H9 (cell line): ENCODE measurements around the gene ARL13B. TPM values are rescaled to one million over a fixed set of nuclear protein-coding genes. Genes with fewer than 3 reads are reported as not detected.

ENCODE experiments used
- DNase-seq: peaks from one replicate; pipeline ENCODE4 v3.0.0-alpha.2; 2017
- H2AFZ ChIP-seq: one replicate; pipeline ENCODE4 v1.6.1; 2013; ENCODE audit warnings: mild to moderate bottlenecking, low read length, control low read depth, moderate library complexity
- H2AK5ac ChIP-seq: 2 replicates; pipeline ENCODE4 v1.6.1; 2013; ENCODE audit warnings: low read length, control low read depth, mixed read lengths; ENCODE audit not compliant: insufficient read length
- H2BK120ac ChIP-seq: one replicate; pipeline ENCODE4 v1.6.1; 2013; ENCODE audit warnings: low read depth, mild to moderate bottlenecking, low read length, control low read depth, inconsistent platforms; ENCODE audit not compliant: poor library complexity, severe bottlenecking
- H2BK12ac ChIP-seq: 2 replicates; pipeline ENCODE4 v1.6.1; 2013; ENCODE audit warnings: low read length, control low read depth, mixed read lengths, low read depth; ENCODE audit not compliant: insufficient read length
- H2BK15ac ChIP-seq: 2 replicates; pipeline ENCODE4 v1.6.1; 2013; ENCODE audit warnings: low read depth, low read length, control low read depth
- H2BK20ac ChIP-seq: one replicate; pipeline ENCODE4 v1.6.1; 2013; ENCODE audit warnings: low read depth, mild to moderate bottlenecking, low read length, control low read depth, inconsistent platforms; ENCODE audit not compliant: poor library complexity, severe bottlenecking
- H2BK5ac ChIP-seq: 2 replicates; pipeline ENCODE4 v1.6.1; 2013; ENCODE audit warnings: low read length, control low read depth, mixed read lengths; ENCODE audit not compliant: insufficient read length
- H3K14ac ChIP-seq: 2 replicates; pipeline ENCODE4 v1.6.1; 2013; ENCODE audit warnings: low read length, control low read depth; ENCODE audit not compliant: insufficient read depth
- H3K18ac ChIP-seq: 2 replicates; pipeline ENCODE4 v1.6.1; 2013; ENCODE audit warnings: low read depth, mild to moderate bottlenecking, mixed read lengths, low read length, control low read depth; ENCODE audit not compliant: insufficient read length
- H3K23ac ChIP-seq: 2 replicates; pipeline ENCODE4 v1.6.1; 2013; ENCODE audit warnings: low read length, control low read depth, mixed read lengths, low read depth; ENCODE audit not compliant: insufficient read length
- H3K23me2 ChIP-seq: 2 replicates; pipeline ENCODE4 v1.6.1; 2013; ENCODE audit warnings: low read depth, mild to moderate bottlenecking, mixed read lengths, low read length, control low read depth; ENCODE audit not compliant: insufficient read length, poor library complexity, severe bottlenecking
- H3K27ac ChIP-seq: 2 replicates; pipeline ENCODE4 v1.5.1; 2013; ENCODE audit warnings: low read length, control low read depth, mixed read lengths, low read depth; ENCODE audit not compliant: insufficient read length
- H3K27me3 ChIP-seq: 2 replicates; pipeline ENCODE4 v1.6.1; 2013; ENCODE audit warnings: low read length, control low read depth, inconsistent platforms; ENCODE audit not compliant: insufficient read depth
- H3K4ac ChIP-seq: 2 replicates; pipeline ENCODE4 v1.6.1; 2013; ENCODE audit warnings: low read depth, mild to moderate bottlenecking, control low read depth, inconsistent platforms, low read length, moderate library complexity
- H3K4me1 ChIP-seq: 2 replicates; pipeline ENCODE4 v1.6.1; 2013; ENCODE audit warnings: low read length, control low read depth, inconsistent platforms; ENCODE audit not compliant: insufficient read depth
- H3K4me2 ChIP-seq: 2 replicates; pipeline ENCODE4 v1.6.1; 2013; ENCODE audit warnings: low read length, control low read depth, mixed read lengths; ENCODE audit not compliant: insufficient read length, insufficient read depth
- H3K56ac ChIP-seq: 2 replicates; pipeline ENCODE4 v1.6.1; 2013; ENCODE audit warnings: low read depth, mild to moderate bottlenecking, mixed read lengths, low read length, control low read depth; ENCODE audit not compliant: insufficient read length
- H3K79me1 ChIP-seq: 2 replicates; pipeline ENCODE4 v1.6.1; 2013; ENCODE audit warnings: low read depth, mild to moderate bottlenecking, moderate library complexity, low read length, control low read depth, inconsistent platforms; ENCODE audit not compliant: insufficient read depth, poor library complexity, severe bottlenecking
- H3K79me2 ChIP-seq: 2 replicates; pipeline ENCODE4 v1.6.1; 2013; ENCODE audit warnings: low read length, control low read depth, inconsistent platforms; ENCODE audit not compliant: insufficient read depth
- H3K9ac ChIP-seq: 2 replicates; pipeline ENCODE4 v1.6.1; 2013; ENCODE audit warnings: low read length, control low read depth, mixed read lengths; ENCODE audit not compliant: insufficient read length; ENCODE audit errors: extremely low read depth
- H3K9me3 ChIP-seq: one replicate; pipeline ENCODE4 v1.6.1; 2013; ENCODE audit warnings: low read depth, low read length, inconsistent platforms; ENCODE audit not compliant: control insufficient read depth
- H3T11ph ChIP-seq: one replicate; pipeline ENCODE4 v1.6.1; 2013; ENCODE audit warnings: mild to moderate bottlenecking, low read length, control low read depth, inconsistent platforms
- H4K20me1 ChIP-seq: one replicate; pipeline ENCODE4 v1.6.1; 2013; ENCODE audit not compliant: control insufficient read depth, insufficient read length, insufficient read depth
- H4K5ac ChIP-seq: 2 replicates; pipeline ENCODE4 v1.6.1; 2013; ENCODE audit warnings: low read depth, mild to moderate bottlenecking, mixed read lengths, low read length, control low read depth; ENCODE audit not compliant: insufficient read length
- H4K8ac ChIP-seq: replicated peaks from 2 replicates; pipeline ENCODE4 v1.6.1; 2013; ENCODE audit warnings: low read length, control low read depth, mixed read lengths, low read depth; ENCODE audit not compliant: insufficient read length
- H4K91ac ChIP-seq: 2 replicates; pipeline ENCODE4 v1.6.1; 2013; ENCODE audit warnings: low read depth, mild to moderate bottlenecking, moderate library complexity, mixed read lengths, low read length, control low read depth; ENCODE audit not compliant: insufficient read length
- H3K27ac Mint-ChIP-seq, 3 experiments: 2 replicates in 2 of 3; 3 replicates in 1 of 3; pipeline ENCODE4 v1.8.0; 2020 to 2021; ENCODE audit warnings: mixed read lengths in 3 of 3, mild to moderate bottlenecking in 1 of 3, moderate library complexity in 1 of 3
- H3K27me3 Mint-ChIP-seq: 2 replicates; pipeline ENCODE4 v1.8.0; 2021; ENCODE audit warnings: low read depth, mild to moderate bottlenecking, moderate library complexity, mixed read lengths
- H3K36me3 Mint-ChIP-seq, 3 experiments: 2 replicates in 2 of 3; 3 replicates in 1 of 3; pipeline ENCODE4 v1.8.0; 2020 to 2021; ENCODE audit warnings: low read depth in 3 of 3, mixed read lengths in 3 of 3; ENCODE audit not compliant: insufficient read depth in 1 of 3
- H3K4me1 Mint-ChIP-seq, 2 experiments: 2 replicates each; pipeline ENCODE4 v1.8.0; 2020; ENCODE audit warnings: mixed read lengths in 2 of 2
- H3K4me3 Mint-ChIP-seq, 2 experiments: 2 replicates in 1 of 2; 3 replicates in 1 of 2; pipeline ENCODE4 v1.8.0; 2020 to 2021; ENCODE audit warnings: mild to moderate bottlenecking in 2 of 2, mixed read lengths in 2 of 2, moderate library complexity in 1 of 2
- H3K9me3 Mint-ChIP-seq, 2 experiments: 2 replicates in 1 of 2; 3 replicates in 1 of 2; pipeline ENCODE4 v1.8.0; 2020; ENCODE audit warnings: mild to moderate bottlenecking in 2 of 2, mixed read lengths in 2 of 2, moderate library complexity in 1 of 2
- WGBS: extraction: QIAGEN DNeasy Blood & Tissue Kit; methylation state at CpG from one replicate; pipeline ENCODE4 v1.1.7; 2013; ENCODE audit warnings: missing lambda C conversion rate, low lambda C conversion rate, mixed read lengths; ENCODE audit not compliant: insufficient read length; ENCODE audit errors: extremely low coverage; 5-methylcytosine and 5-hydroxymethylcytosine counted together
- total RNA-seq: library from RNA; stranded (reverse); gene quantifications from 2 replicates; pipeline ENCODE4 v1.2.1, GENCODE V29; 2021
- TF ChIP-seq, protein P1 (sequence below): fragments of 200-600 bp; sonication (generic); conservative IDR thresholded peaks from 3 replicates; pipeline ENCODE4 v1.8.0; 2021; ENCODE audit warnings: antibody characterized with exemption, mild to moderate bottlenecking

The ARL13B gene
- total RNA-seq, 1 experiment from 2014 or later: 7.9 TPM

DNA sequence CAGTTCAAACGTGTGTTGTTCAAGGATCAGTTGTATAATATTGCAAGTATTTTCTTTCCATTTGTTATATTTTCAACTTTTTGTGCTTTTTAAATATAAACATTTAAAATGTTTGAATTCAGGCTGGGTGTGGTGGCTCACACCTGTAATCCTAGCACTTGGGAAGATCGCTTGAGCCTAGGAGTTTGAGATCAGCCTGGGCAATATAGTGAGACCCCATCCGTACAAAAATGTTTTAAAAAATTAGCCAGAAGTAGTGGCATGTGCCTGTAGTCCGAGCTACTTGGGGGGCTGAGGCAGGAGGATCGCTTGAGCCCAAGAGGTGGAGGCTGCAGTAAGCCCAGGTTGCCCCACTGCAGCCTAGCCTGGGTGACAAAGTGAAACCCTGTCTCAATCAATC lies 4.7 kb downstream of the ARL13B start:
- DNase-seq: no peak
- no peak overlapping the region for H2AFZ ChIP-seq
- H2BK5ac ChIP-seq: no peak overlapping the region
- no CpG with 5 or more reads among the region's 5 CpGs for WGBS
- H2BK15ac ChIP-seq: no peak overlapping the region
- peaks cover 7 to 9% of the 10 kb centered on the region in 2 experiments for H3K4me1 Mint-ChIP-seq
- H4K8ac ChIP-seq: no peak overlapping the region
- H3K56ac ChIP-seq: no peak overlapping the region
- H3K27ac ChIP-seq: no peak overlapping the region
- no peak overlapping the region for H2BK12ac ChIP-seq
- H3K36me3 Mint-ChIP-seq: no peaks in the 10 kb centered on the region
- no peak overlapping the region for H3K9ac ChIP-seq
- H4K5ac ChIP-seq: no peak overlapping the region
- H3K4ac ChIP-seq: no peak overlapping the region
- no peaks in the 10 kb centered on the region for H3K27me3 Mint-ChIP-seq
- peaks cover 2% of the 10 kb centered on the region for H3K79me1 ChIP-seq
- H3K27ac Mint-ChIP-seq: no peak overlapping the region
- H3K9me3 ChIP-seq: no peaks in the 10 kb centered on the region
- H4K20me1 ChIP-seq: no peaks in the 10 kb centered on the region
- TF ChIP-seq, protein P1, sequence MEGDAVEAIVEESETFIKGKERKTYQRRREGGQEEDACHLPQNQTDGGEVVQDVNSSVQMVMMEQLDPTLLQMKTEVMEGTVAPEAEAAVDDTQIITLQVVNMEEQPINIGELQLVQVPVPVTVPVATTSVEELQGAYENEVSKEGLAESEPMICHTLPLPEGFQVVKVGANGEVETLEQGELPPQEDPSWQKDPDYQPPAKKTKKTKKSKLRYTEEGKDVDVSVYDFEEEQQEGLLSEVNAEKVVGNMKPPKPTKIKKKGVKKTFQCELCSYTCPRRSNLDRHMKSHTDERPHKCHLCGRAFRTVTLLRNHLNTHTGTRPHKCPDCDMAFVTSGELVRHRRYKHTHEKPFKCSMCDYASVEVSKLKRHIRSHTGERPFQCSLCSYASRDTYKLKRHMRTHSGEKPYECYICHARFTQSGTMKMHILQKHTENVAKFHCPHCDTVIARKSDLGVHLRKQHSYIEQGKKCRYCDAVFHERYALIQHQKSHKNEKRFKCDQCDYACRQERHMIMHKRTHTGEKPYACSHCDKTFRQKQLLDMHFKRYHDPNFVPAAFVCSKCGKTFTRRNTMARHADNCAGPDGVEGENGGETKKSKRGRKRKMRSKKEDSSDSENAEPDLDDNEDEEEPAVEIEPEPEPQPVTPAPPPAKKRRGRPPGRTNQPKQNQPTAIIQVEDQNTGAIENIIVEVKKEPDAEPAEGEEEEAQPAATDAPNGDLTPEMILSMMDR: no peak
- no peaks in the 10 kb centered on the region for H3K27me3 ChIP-seq
- no peaks in the 10 kb centered on the region for H3K23me2 ChIP-seq
- H4K91ac ChIP-seq: no peak overlapping the region
- H3K4me2 ChIP-seq: no peak overlapping the region
- H3K79me2 ChIP-seq: no peaks in the 10 kb centered on the region; the same call in 1 of the 2 replicates
- H2BK120ac ChIP-seq: no peak overlapping the region
- no peaks in the 10 kb centered on the region for H3K4me1 ChIP-seq
- H3K4me3 Mint-ChIP-seq: no peak overlapping the region; a peak in 1 of 5 replicates
- H3K23ac ChIP-seq: no peak overlapping the region
- H2AK5ac ChIP-seq: no peak overlapping the region
- no peak overlapping the region for H3T11ph ChIP-seq
- no peak overlapping the region for H3K18ac ChIP-seq
- no peak overlapping the region for H3K14ac ChIP-seq
- no peaks in the 10 kb centered on the region for H3K9me3 Mint-ChIP-seq
- H2BK20ac ChIP-seq: no peak overlapping the region
